ENCODE measurements around the gene GRK4.

GRK4 gene

DNA sequence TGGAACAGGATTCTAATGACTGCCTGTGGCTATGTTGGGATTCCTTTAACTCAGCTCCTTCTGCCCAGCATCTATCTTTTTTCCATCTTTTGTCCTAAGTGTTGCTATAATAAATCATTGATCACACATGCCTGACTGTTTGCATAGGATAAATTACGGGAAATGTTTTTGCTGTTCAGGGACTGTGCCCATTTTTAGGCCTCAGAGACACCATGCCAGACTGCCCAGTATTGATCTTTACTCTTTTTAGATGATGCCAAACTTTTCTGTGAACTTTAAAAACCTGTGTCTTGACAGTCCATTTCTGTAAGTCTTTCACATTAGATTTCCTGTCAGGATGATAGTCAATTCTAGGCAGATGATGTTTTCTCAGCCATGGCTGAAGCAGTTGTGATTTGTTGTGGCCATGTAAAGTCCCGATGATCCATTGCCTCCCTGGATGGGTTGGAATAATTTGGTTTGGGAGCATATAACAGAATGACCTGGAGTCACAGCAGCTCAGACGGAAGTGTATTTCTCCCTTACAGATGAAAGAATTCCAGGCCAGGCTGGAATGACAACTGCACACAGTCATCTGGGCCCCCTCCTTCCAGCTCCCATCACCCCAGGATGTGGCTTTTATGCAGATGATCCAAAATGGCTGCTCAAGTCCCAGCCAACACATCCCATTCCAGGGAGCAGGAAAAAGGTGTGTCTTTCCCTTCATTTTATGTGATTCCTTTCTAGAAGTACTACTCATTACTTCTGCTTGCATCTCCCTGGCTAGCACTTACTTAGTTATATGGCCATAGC is 107.5 kb downstream of the GRK4 start:
- TF ChIP-seq, protein P1, sequence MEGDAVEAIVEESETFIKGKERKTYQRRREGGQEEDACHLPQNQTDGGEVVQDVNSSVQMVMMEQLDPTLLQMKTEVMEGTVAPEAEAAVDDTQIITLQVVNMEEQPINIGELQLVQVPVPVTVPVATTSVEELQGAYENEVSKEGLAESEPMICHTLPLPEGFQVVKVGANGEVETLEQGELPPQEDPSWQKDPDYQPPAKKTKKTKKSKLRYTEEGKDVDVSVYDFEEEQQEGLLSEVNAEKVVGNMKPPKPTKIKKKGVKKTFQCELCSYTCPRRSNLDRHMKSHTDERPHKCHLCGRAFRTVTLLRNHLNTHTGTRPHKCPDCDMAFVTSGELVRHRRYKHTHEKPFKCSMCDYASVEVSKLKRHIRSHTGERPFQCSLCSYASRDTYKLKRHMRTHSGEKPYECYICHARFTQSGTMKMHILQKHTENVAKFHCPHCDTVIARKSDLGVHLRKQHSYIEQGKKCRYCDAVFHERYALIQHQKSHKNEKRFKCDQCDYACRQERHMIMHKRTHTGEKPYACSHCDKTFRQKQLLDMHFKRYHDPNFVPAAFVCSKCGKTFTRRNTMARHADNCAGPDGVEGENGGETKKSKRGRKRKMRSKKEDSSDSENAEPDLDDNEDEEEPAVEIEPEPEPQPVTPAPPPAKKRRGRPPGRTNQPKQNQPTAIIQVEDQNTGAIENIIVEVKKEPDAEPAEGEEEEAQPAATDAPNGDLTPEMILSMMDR (IDR thresholded peaks at IDR 0.05; ENCODE audit: borderline replicate concordance, control extremely low read depth, extremely low read depth, insufficient read depth, missing control alignments): no peak
- in situ Hi-C loops (cut with MboI; ENCODE audit: low sequenced_read_pairs, unreplicated experiment): no loop called here
- no peak for DNase-seq (ENCODE audit: low spot score)

GRCh38 chr4:3071811-3072210 is 108.4 kb downstream of the GRK4 start:
- no peak for DNase-seq (ENCODE audit: low spot score)
- TF ChIP-seq, protein P1 (IDR thresholded peaks at IDR 0.05; ENCODE audit: borderline replicate concordance, control extremely low read depth, extremely low read depth, insufficient read depth, missing control alignments): no peak
- in situ Hi-C loops (cut with MboI; ENCODE audit: low sequenced_read_pairs, unreplicated experiment): no loop called here

GRCh38 chr4:3073158-3074077 is 110.0 kb downstream of the GRK4 start:
- TF ChIP-seq, protein P1 (IDR thresholded peaks at IDR 0.05; ENCODE audit: borderline replicate concordance, control extremely low read depth, extremely low read depth, insufficient read depth, missing control alignments): peak; percentile 16
- in situ Hi-C loops (cut with MboI; ENCODE audit: low sequenced_read_pairs, unreplicated experiment): no loop called here
- DNase-seq (ENCODE audit: low spot score): no peak

DNA sequence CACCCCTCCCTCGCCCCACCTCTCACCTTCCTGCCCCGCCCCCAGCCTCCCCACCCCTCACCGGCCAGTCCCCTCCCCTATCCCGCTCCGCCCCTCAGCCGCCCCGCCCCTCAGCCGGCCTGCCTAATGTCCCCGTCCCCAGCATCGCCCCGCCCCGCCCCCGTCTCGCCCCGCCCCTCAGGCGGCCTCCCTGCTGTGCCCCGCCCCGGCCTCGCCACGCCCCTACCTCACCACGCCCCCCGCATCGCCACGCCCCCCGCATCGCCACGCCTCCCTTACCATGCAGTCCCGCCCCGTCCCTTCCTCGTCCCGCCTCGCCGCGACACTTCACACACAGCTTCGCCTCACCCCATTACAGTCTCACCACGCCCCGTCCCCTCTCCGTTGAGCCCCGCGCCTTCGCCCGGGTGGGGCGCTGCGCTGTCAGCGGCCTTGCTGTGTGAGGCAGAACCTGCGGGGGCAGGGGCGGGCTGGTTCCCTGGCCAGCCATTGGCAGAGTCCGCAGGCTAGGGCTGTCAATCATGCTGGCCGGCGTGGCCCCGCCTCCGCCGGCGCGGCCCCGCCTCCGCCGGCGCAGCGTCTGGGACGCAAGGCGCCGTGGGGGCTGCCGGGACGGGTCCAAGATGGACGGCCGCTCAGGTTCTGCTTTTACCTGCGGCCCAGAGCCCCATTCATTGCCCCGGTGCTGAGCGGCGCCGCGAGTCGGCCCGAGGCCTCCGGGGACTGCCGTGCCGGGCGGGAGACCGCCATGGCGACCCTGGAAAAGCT is 110.9 kb downstream of the GRK4 start, which contains the start of the genes HTT and HTT-AS:
Gene HTT (plus strand): TSS at position 604 of the 768 bp plus-strand sequence. CDS start 145 bp downstream, at position 749.
Gene HTT-AS (minus strand): TSS at position 461 of the 768 bp plus-strand sequence.
- TF ChIP-seq, protein P1 (IDR thresholded peaks at IDR 0.05; ENCODE audit: borderline replicate concordance, control extremely low read depth, extremely low read depth, insufficient read depth, missing control alignments): no peak
- in situ Hi-C loops (cut with MboI; ENCODE audit: low sequenced_read_pairs, unreplicated experiment): no loop called here
- peak; percentile 98 for DNase-seq (ENCODE audit: low spot score)

DNA sequence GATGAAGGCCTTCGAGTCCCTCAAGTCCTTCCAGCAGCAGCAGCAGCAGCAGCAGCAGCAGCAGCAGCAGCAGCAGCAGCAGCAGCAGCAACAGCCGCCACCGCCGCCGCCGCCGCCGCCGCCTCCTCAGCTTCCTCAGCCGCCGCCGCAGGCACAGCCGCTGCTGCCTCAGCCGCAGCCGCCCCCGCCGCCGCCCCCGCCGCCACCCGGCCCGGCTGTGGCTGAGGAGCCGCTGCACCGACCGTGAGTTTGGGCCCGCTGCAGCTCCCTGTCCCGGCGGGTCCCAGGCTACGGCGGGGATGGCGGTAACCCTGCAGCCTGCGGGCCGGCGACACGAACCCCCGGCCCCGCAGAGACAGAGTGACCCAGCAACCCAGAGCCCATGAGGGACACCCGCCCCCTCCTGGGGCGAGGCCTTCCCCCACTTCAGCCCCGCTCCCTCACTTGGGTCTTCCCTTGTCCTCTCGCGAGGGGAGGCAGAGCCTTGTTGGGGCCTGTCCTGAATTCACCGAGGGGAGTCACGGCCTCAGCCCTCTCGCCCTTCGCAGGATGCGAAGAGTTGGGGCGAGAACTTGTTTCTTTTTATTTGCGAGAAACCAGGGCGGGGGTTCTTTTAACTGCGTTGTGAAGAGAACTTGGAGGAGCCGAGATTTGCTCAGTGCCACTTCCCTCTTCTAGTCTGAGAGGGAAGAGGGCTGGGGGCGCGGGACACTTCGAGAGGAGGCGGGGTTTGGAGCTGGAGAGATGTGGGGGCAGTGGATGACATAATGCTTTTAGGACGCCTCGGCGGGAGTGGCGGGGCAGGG is 111.7 kb downstream of the GRK4 start:
- peak; percentile 70 for DNase-seq (ENCODE audit: low spot score)
- in situ Hi-C loops (cut with MboI; ENCODE audit: low sequenced_read_pairs, unreplicated experiment): no loop called here
- TF ChIP-seq, protein P1 (IDR thresholded peaks at IDR 0.05; ENCODE audit: borderline replicate concordance, control extremely low read depth, extremely low read depth, insufficient read depth, missing control alignments): no peak
